ENCODE results near the gene ZNF225. TPM values are rescaled to one million over a fixed set of nuclear protein-coding genes. Genes with fewer than 3 reads are reported as not detected.

The ZNF225 gene
- total and polyA plus RNA-seq, 9 of the 15 experiments (the other 6 are each of a cell fraction or from before 2014, with no cell fraction given): 1.4 to 4.2 (median 2.2) TPM

- TF ChIP-seq MAZ (CRISPR knock-in tag; conservative IDR thresholded peaks at IDR 0.05 in 1 of 2, IDR thresholded peaks at IDR 0.05 in 1 of 2): peak; percentile 47 to 58; a peak in 2 of 4 replicates
- TF ChIP-seq ZNF75A (CRISPR knock-in tag; IDR thresholded peaks at IDR 0.05): no peak
- peak; percentile 42 for TF ChIP-seq HNRNPLL (IDR thresholded peaks at IDR 0.05; ENCODE audit: low read depth, low read length, poor library complexity, severe bottlenecking)
- TF ChIP-seq ZBTB11 (CRISPR knock-in tag; IDR thresholded peaks at IDR 0.05): peak in 2 of 3 experiments; percentile 48 to 94; a peak in 3 of 6 replicates
- TF ChIP-seq L3MBTL2 (IDR thresholded peaks at IDR 0.05): peak; percentile 67
- 0 out of 2 replicates have a peak, but pooled peaks have one; percentile 32 for TF ChIP-seq MYC (IDR thresholded peaks at IDR 0.05; ENCODE audit: low read depth, low read length)
- no peak for TF ChIP-seq MYC (CRISPR knock-in tag; IDR thresholded peaks at IDR 0.05; ENCODE audit: borderline replicate concordance, low read depth)
- TF ChIP-seq RERE (CRISPR knock-in tag; IDR thresholded peaks at IDR 0.05; ENCODE audit: borderline replicate concordance): no peak
- TF ChIP-seq FOXK2 (conservative IDR thresholded peaks at IDR 0.05 in 1 of 2, IDR thresholded peaks at IDR 0.05 in 1 of 2; ENCODE audit: low read depth in 2 of 2): no peak; a peak in 1 of 4 replicates
Measured at GRCh38 chr19:44164673-44165512, 51.7 kb downstream of the ZNF225 start, which contains the start of gene ZNF226 (continued).

Data from K562 (cell line).